Inflammatory macrophage (primary cell): ENCODE results near the gene GATB.

ENCODE experiments used
- DNase-seq, 2 donors: peaks; one replicate each; pipeline ENCODE4 v3.0.0-alpha.2; 2020 to 2022

The GATB gene

GRCh38 chr4:151646322-151646721 is 114.5 kb downstream of the GATB start:
- no peak for DNase-seq

- no peak for DNase-seq
Observed at GRCh38 chr4:151644622-151645021, 116.2 kb downstream of the GATB start.

- no peak for DNase-seq
Observed at GRCh38 chr4:151643564-151643963, 117.2 kb downstream of the GATB start.

- DNase-seq: no peak
Observed at GRCh38 chr4:151641983-151642382, 118.8 kb downstream of the GATB start.

GRCh38 chr4:151641167-151641566 is 119.6 kb downstream of the GATB start:
- peak; percentile 5 to 7 for DNase-seq

- no peak for DNase-seq
Observed at GRCh38 chr4:151640381-151640780, 120.4 kb downstream of the GATB start.

- DNase-seq: no peak
Observed at GRCh38 chr4:151638295-151638858, 122.4 kb downstream of the GATB start.

- DNase-seq: no peak
Observed at GRCh38 chr4:151631349-151631748, 129.5 kb downstream of the GATB start.

- DNase-seq: no peak
Observed at GRCh38 chr4:151629097-151629783, 131.6 kb downstream of the GATB start.

GRCh38 chr4:151628001-151628608 is 132.7 kb downstream of the GATB start:
- DNase-seq: no peak

- DNase-seq: no peak
Observed at GRCh38 chr4:151627491-151627890, 133.3 kb downstream of the GATB start.

- no peak for DNase-seq
Observed at GRCh38 chr4:151626751-151627150, 134.1 kb downstream of the GATB start.

GRCh38 chr4:151626228-151626627 is 134.6 kb downstream of the GATB start:
- DNase-seq: no peak

- DNase-seq: no peak
Observed at GRCh38 chr4:151624626-151625565, 135.9 kb downstream of the GATB start.
